Stimulated activated CD4-positive, alpha-beta T cell treated with anti-CD3 and anti-CD28 coated beads, Interleukin-4, amount 100 ng/mL, for 48 hours (primary cell): ENCODE data around the gene GCNT1.
"Not testable (repeated sequence)": the region's sequence is repeated elsewhere in the genome, so short reads cannot be mapped to it uniquely, and the experiment has no call there.

ENCODE experiments used
- DNase-seq, 2 donors: peaks; one replicate each; pipeline ENCODE4 v3.0.0-alpha.2; 2020; ENCODE audit warnings: low read depth in 2 of 2

GCNT1 gene

GRCh38 chr9:76443887-76444286, 15.1 kb upstream of the GCNT1 start:
- no peak for DNase-seq

- no peak for DNase-seq
These were observed 14.6 kb upstream of the GCNT1 start for GRCh38 chr9:76444322-76444929.

- no peak for DNase-seq
These were observed 13.0 kb upstream of the GCNT1 start for GRCh38 chr9:76445976-76446375.

GRCh38 chr9:76448501-76448900, 10.5 kb upstream of the GCNT1 start:
- DNase-seq = no peak

- no peak for DNase-seq
These were observed 7.7 kb upstream of the GCNT1 start for GRCh38 chr9:76451234-76451633.

- DNase-seq = no peak
These were observed 6.1 kb upstream of the GCNT1 start for GRCh38 chr9:76452839-76453238.

GRCh38 chr9:76453785-76454184, 5.2 kb upstream of the GCNT1 start:
- DNase-seq = no peak

GRCh38 chr9:76454311-76454710, 4.7 kb upstream of the GCNT1 start:
- DNase-seq = no peak

- no peak for DNase-seq
These were observed 2.6 kb upstream of the GCNT1 start for GRCh38 chr9:76456202-76456926.

- DNase-seq = no peak
These were observed 983 bp downstream of the GCNT1 start for GRCh38 chr9:76459694-76460635.

- DNase-seq = no peak
These were observed 3.1 kb downstream of the GCNT1 start for GRCh38 chr9:76462126-76462525.

GRCh38 chr9:76463211-76463610, 4.2 kb downstream of the GCNT1 start:
- DNase-seq = no peak

- DNase-seq = no peak
These were observed 5.7 kb downstream of the GCNT1 start for GRCh38 chr9:76464706-76465105.

- no peak for DNase-seq
These were observed 6.7 kb downstream of the GCNT1 start for GRCh38 chr9:76465442-76466298.

- DNase-seq = no peak
These were observed 7.3 kb downstream of the GCNT1 start for GRCh38 chr9:76466299-76466605.

- DNase-seq = no peak
These were observed 15.4 kb downstream of the GCNT1 start for GRCh38 chr9:76474419-76474818.

GRCh38 chr9:76475686-76476085, 16.7 kb downstream of the GCNT1 start:
- DNase-seq = no peak

GRCh38 chr9:76477818-76478217, 18.8 kb downstream of the GCNT1 start:
- not testable (repeated sequence) for DNase-seq

- no peak for DNase-seq
These were observed 19.2 kb downstream of the GCNT1 start for GRCh38 chr9:76478226-76478625.

GRCh38 chr9:76479337-76479736, 20.4 kb downstream of the GCNT1 start:
- DNase-seq = not testable (repeated sequence)

- DNase-seq = no peak
These were observed 27.2 kb downstream of the GCNT1 start for GRCh38 chr9:76486151-76486550.
